Neural progenitor cell (in vitro differentiated cells): Measurements from ENCODE around the gene GAL3ST2. TPM values are rescaled to one million over a fixed set of nuclear protein-coding genes. Genes with fewer than 3 reads are reported as not detected.

Experiments
- DNase-seq: peaks from one replicate; pipeline ENCODE4 v3.0.0-alpha.2; 2016; ENCODE audit warnings: low spot score
- H2AFZ ChIP-seq: fragments of 200-600 bp; sonication (generic); replicated peaks from 2 replicates; pipeline ENCODE4 v1.6.1; 2016; ENCODE audit warnings: antibody characterized with exemption
- H3F3A ChIP-seq: fragments of 200-600 bp; sonication (generic); 2 replicates; pipeline ENCODE4 v1.6.1; 2016; ENCODE audit warnings: antibody characterized with exemption, low read depth
- H3K27ac ChIP-seq: fragments of 200-600 bp; sonication (generic); 2 replicates; pipeline ENCODE4 v1.5.1; 2016; ENCODE audit warnings: mild to moderate bottlenecking
- H3K27me3 ChIP-seq: fragments of 200-600 bp; sonication (generic); 2 replicates; pipeline ENCODE4 v1.6.1; 2016; ENCODE audit warnings: mild to moderate bottlenecking, moderate library complexity
- H3K36me3 ChIP-seq: fragments of 200-600 bp; sonication (generic); 2 replicates; pipeline ENCODE4 v1.5.1; 2016
- H3K4me1 ChIP-seq: fragments of 200-600 bp; sonication (generic); 2 replicates; pipeline ENCODE4 v1.6.1; 2016; ENCODE audit warnings: mixed run types
- H3K4me2 ChIP-seq: fragments of 200-600 bp; sonication (generic); 2 replicates; pipeline ENCODE4 v1.6.1; 2016
- H3K4me3 ChIP-seq: fragments of 200-600 bp; sonication (generic); 2 replicates; pipeline ENCODE4 v1.5.1; 2016
- H3K79me2 ChIP-seq: fragments of 200-600 bp; sonication (generic); 2 replicates; pipeline ENCODE4 v1.6.1; 2016; ENCODE audit warnings: low read depth
- H3K9ac ChIP-seq: fragments of 200-600 bp; sonication (generic); 2 replicates; pipeline ENCODE4 v1.6.1; 2016
- H3K9me3 ChIP-seq: fragments of 200-600 bp; sonication (generic); 2 replicates; pipeline ENCODE4 v1.5.1; 2016; ENCODE audit warnings: low read depth
- H4K20me1 ChIP-seq: fragments of 200-600 bp; sonication (generic); 2 replicates; pipeline ENCODE4 v1.6.1; 2016; ENCODE audit warnings: low read depth
- H3K27ac Mint-ChIP-seq: 3 replicates; pipeline ENCODE4 v1.8.0; 2021; ENCODE audit warnings: mixed read lengths
- H3K27me3 Mint-ChIP-seq: 2 replicates; pipeline ENCODE4 v1.8.0; 2022; ENCODE audit warnings: low read depth, mild to moderate bottlenecking, inconsistent platforms, moderate library complexity, mixed read lengths; ENCODE audit not compliant: insufficient read depth
- H3K36me3 Mint-ChIP-seq: 3 replicates; pipeline ENCODE4 v1.8.0; 2021; ENCODE audit warnings: mixed read lengths
- H3K4me1 Mint-ChIP-seq: 3 replicates; pipeline ENCODE4 v1.8.0; 2021; ENCODE audit warnings: mixed read lengths
- H3K4me3 Mint-ChIP-seq: 3 replicates; pipeline ENCODE4 v1.8.0; 2021; ENCODE audit warnings: mild to moderate bottlenecking, moderate library complexity, mixed read lengths
- H3K9me3 Mint-ChIP-seq: 3 replicates; pipeline ENCODE4 v1.8.0; 2020; ENCODE audit warnings: mixed read lengths
- CTCF ChIP-seq: fragments of 200-600 bp; sonication (generic); IDR thresholded peaks from 2 replicates; pipeline ENCODE4 v1.5.1; 2017; ENCODE audit warnings: antibody characterized with exemption, mild to moderate bottlenecking
- EZH2 ChIP-seq: fragments of 200-600 bp; sonication (generic); IDR thresholded peaks from 2 replicates; pipeline ENCODE4 v1.6.1; 2017; ENCODE audit warnings: antibody characterized with exemption, mild to moderate bottlenecking, moderate library complexity
- EZH2phosphoT487 ChIP-seq: fragments of 200-600 bp; sonication (generic); IDR thresholded peaks from 2 replicates; pipeline ENCODE4 v1.6.1; 2017; ENCODE audit warnings: antibody characterized with exemption
- total RNA-seq: library from RNA; depleted of rRNA; stranded (reverse); fragments of >200 nt; gene quantifications from 2 replicates; pipeline ENCODE4 v1.2.3, GENCODE V29; 2015; ENCODE audit warnings: low replicate concordance

Gene GAL3ST2
- total RNA-seq, 1 donor from 2014 or later, result not detected

GRCh38 chr2:241808051-241808720 lies 31.6 kb downstream of the GAL3ST2 start:
- DNase-seq, result no peak

GRCh38 chr2:241808721-241809382 lies 32.2 kb downstream of the GAL3ST2 start, which contains the start of gene NEU4:
Gene NEU4, plus strand, starts transcription at chr2:241809193. Its CDS starts 5,292 bp downstream, at chr2:241814485.
- no peak within 1 kb of the TSS for H3K9ac ChIP-seq
- H3K79me2 ChIP-seq, result no peaks in the 10 kb centered on the region
- peak; percentile 62 for DNase-seq
- no peaks in the 10 kb centered on the region for H3K36me3 ChIP-seq
- peak within 1 kb of the TSS; percentile 84 for H3K27ac Mint-ChIP-seq
- H3K4me1 ChIP-seq, result peaks cover 23% of the 10 kb centered on the region
- H3K4me3 Mint-ChIP-seq, result peak within 1 kb of the TSS; percentile 12
- H3K27me3 ChIP-seq, result peaks cover 9% of the 10 kb centered on the region
- H3K27me3 Mint-ChIP-seq, result peaks cover 2% of the 10 kb centered on the region
- H3K4me2 ChIP-seq, result peak within 1 kb of the TSS; percentile 11
- no peak within 1 kb of the TSS for H3K4me3 ChIP-seq
- peak within 1 kb of the TSS; percentile 62 for H3K27ac ChIP-seq
- no peaks in the 10 kb centered on the region for H3K36me3 Mint-ChIP-seq
- no peaks in the 10 kb centered on the region for H4K20me1 ChIP-seq
- peak within 1 kb of the TSS; percentile 53 for H2AFZ ChIP-seq
- H3F3A ChIP-seq, result peaks cover 15% of the 10 kb centered on the region
- H3K4me1 Mint-ChIP-seq, result peaks cover 21% of the 10 kb centered on the region
- no peaks in the 10 kb centered on the region for H3K9me3 Mint-ChIP-seq
- TF ChIP-seq EZH2, result no peak
- no peak for TF ChIP-seq CTCF
- no peak for TF ChIP-seq EZH2phosphoT487
- no peaks in the 10 kb centered on the region for H3K9me3 ChIP-seq

More at GRCh38 chr2:241808051-241808720, 31.6 kb downstream of the GAL3ST2 start:
- H3K9me3 Mint-ChIP-seq, result no peaks in the 10 kb centered on the region
- peak overlapping the region; percentile 84 for H3K27ac Mint-ChIP-seq
- TF ChIP-seq CTCF, result no peak
- no peak for TF ChIP-seq EZH2phosphoT487
- TF ChIP-seq EZH2, result no peak
- Histone ChIP-seq H3F3A (peaks cover 15% of the 10 kb centered on the region), H4K20me1 (no peaks in the 10 kb centered on the region), H3K27ac (peak overlapping the region; percentile 62), H3K4me3 (no peak overlapping the region), H3K27me3 (peaks cover 16% of the 10 kb centered on the region), H2AFZ (peak overlapping the region; percentile 53), H3K79me2 (no peaks in the 10 kb centered on the region), H3K4me2 (peak overlapping the region; percentile 11), H3K4me1 (peaks cover 23% of the 10 kb centered on the region), H3K9me3 (no peaks in the 10 kb centered on the region), H3K9ac (no peak overlapping the region), H3K36me3 (no peaks in the 10 kb centered on the region)
- peaks cover 21% of the 10 kb centered on the region for H3K4me1 Mint-ChIP-seq
- peak overlapping the region; percentile 12 for H3K4me3 Mint-ChIP-seq
- peaks cover 2% of the 10 kb centered on the region for H3K27me3 Mint-ChIP-seq
- no peaks in the 10 kb centered on the region for H3K36me3 Mint-ChIP-seq

- no peak for DNase-seq
- no peak overlapping the region for H2AFZ ChIP-seq
- H3K9ac ChIP-seq, result no peak overlapping the region
- H3K36me3 ChIP-seq, result no peaks in the 10 kb centered on the region
- no peak overlapping the region for H3K27ac ChIP-seq
- H3F3A ChIP-seq, result peaks cover 15% of the 10 kb centered on the region
- Mint-ChIP-seq H3K36me3 (no peaks in the 10 kb centered on the region), H3K4me3 (no peak overlapping the region), H3K27ac (peak overlapping the region; percentile 66), H3K4me1 (peaks cover 21% of the 10 kb centered on the region), H3K27me3 (peaks cover 2% of the 10 kb centered on the region), H3K9me3 (no peaks in the 10 kb centered on the region)
- no peak overlapping the region for H3K4me3 ChIP-seq
- H3K79me2 ChIP-seq, result no peaks in the 10 kb centered on the region
- no peaks in the 10 kb centered on the region for H3K9me3 ChIP-seq
- H4K20me1 ChIP-seq, result no peaks in the 10 kb centered on the region
- H3K4me1 ChIP-seq, result peaks cover 19% of the 10 kb centered on the region
- H3K27me3 ChIP-seq, result peaks cover 1% of the 10 kb centered on the region
- H3K4me2 ChIP-seq, result no peak overlapping the region
- TF ChIP-seq EZH2phosphoT487, result no peak
- no peak for TF ChIP-seq EZH2
- no peak for TF ChIP-seq CTCF
Measured at GRCh38 chr2:241809383-241810306, 33.0 kb downstream of the GAL3ST2 start.
